ENCODE data around the gene CCDC14. TPM values are rescaled to one million over a fixed set of nuclear protein-coding genes. Genes with fewer than 3 reads are reported as not detected.
"Not testable (repeated sequence)": the region's sequence is repeated elsewhere in the genome, so short reads cannot be mapped to it uniquely, and the experiment has no call there.

The CCDC14 gene
- total and polyA plus RNA-seq, 7 donors, result 3.5 to 7.3 (median 5.6) TPM

- DNase-seq, result no peak
- no peak for ATAC-seq
Observed at GRCh38 chr3:123984350-123984749, 23.3 kb upstream of the CCDC14 start.

GRCh38 chr3:123981317-123981716 lies 20.3 kb upstream of the CCDC14 start:
- H3K27ac ChIP-seq, H3K4me1 ChIP-seq: not testable (repeated sequence)
- intact Hi-C loops (cut with DNase I), result loop anchor here in 1 of 2 donors (10.0 kb wide), 1 partner anchor 97 kb away; the partner anchor contains the start of gene MYLK

More at GRCh38 chr3:123984350-123984749, 23.3 kb upstream of the CCDC14 start:
- Histone ChIP-seq H3K4me3 (no peak overlapping the region), H3K27me3 (ENCODE audit: insufficient read depth in 3 of 3, low read length in 2 of 3) (peaks cover 0 to 33% (median 0%) of the 10 kb centered on the region in 3 donors), H3K4me1 (no peaks in the 10 kb centered on the region), H3K9me3 (no peaks in the 10 kb centered on the region), H3K27ac (no peak overlapping the region), H3K36me3 (ENCODE audit: insufficient read depth in 1 of 2, low read depth in 1 of 2) (no peaks in the 10 kb centered on the region)
- intact Hi-C loops (cut with DNase I), result loop anchor here in 1 of 2 donors (10.0 kb wide), 1 partner anchor 100 kb away; the partner anchor contains the start of gene MYLK
- TF ChIP-seq CTCF (IDR thresholded peaks at IDR 0.05), result no peak
- 84 to 94% (median 90%) methylated on average over 1 of the region's 1 CpG for WGBS, 3 donors

GRCh38 chr3:123980539-123980938 lies 19.5 kb upstream of the CCDC14 start:
- Histone ChIP-seq H3K27me3 (ENCODE audit: insufficient read depth in 3 of 3, low read length in 2 of 3) (peaks cover 0 to 33% (median 0%) of the 10 kb centered on the region in 3 donors), H3K4me3 (peak overlapping the region; percentile 32), H3K4me1 (no peaks in the 10 kb centered on the region), H3K9me3 (no peaks in the 10 kb centered on the region), H3K36me3 (ENCODE audit: insufficient read depth in 1 of 2, low read depth in 1 of 2) (no peaks in the 10 kb centered on the region), H3K27ac (no peak overlapping the region)
- no peak for DNase-seq
- WGBS, 3 donors, result 67 to 76% (median 74%) methylated on average over 4 of the region's 4 CpGs
- no peak for ATAC-seq
- intact Hi-C loops (cut with DNase I), result loop anchor here in 1 of 2 donors (10.0 kb wide), 1 partner anchor 96 kb away; the partner anchor contains the start of gene MYLK
- TF ChIP-seq CTCF (IDR thresholded peaks at IDR 0.05), result no peak

More at GRCh38 chr3:123981317-123981716, 20.3 kb upstream of the CCDC14 start:
- H3K4me3 ChIP-seq; ATAC-seq; H3K9me3 ChIP-seq; H3K36me3 ChIP-seq (ENCODE audit: insufficient read depth in 1 of 2, low read depth in 1 of 2); DNase-seq: not testable (repeated sequence)
- peaks cover 0 to 33% (median 0%) of the 10 kb centered on the region in 3 donors for H3K27me3 ChIP-seq (ENCODE audit: insufficient read depth in 3 of 3, low read length in 2 of 3)
- 84 to 92% (median 86%) methylated on average over 4 of the region's 4 CpGs for WGBS, 3 donors

- intact Hi-C loops (cut with DNase I), result loop anchor here in 1 of 2 donors (10.0 kb wide), 1 partner anchor 95 kb away; the partner anchor contains the start of gene MYLK
- WGBS, 3 donors, result 8 to 14% (median 10%) methylated on average over 24 to 27 of the region's 29 CpGs
- DNase-seq, result peak; percentile 15 to 56
Observed at GRCh38 chr3:123979525-123980501, 18.8 kb upstream of the CCDC14 start.

GRCh38 chr3:123976904-123977303 lies 15.9 kb upstream of the CCDC14 start:
- intact Hi-C loops (cut with DNase I); H3K9me3 ChIP-seq; H3K4me3 ChIP-seq; H3K4me1 ChIP-seq; H3K36me3 ChIP-seq (ENCODE audit: insufficient read depth in 1 of 2, low read depth in 1 of 2); H3K27ac ChIP-seq; ATAC-seq; DNase-seq: not testable (repeated sequence)
- peaks cover 0 to 18% (median 0%) of the 10 kb centered on the region in 3 donors for H3K27me3 ChIP-seq (ENCODE audit: insufficient read depth in 3 of 3, low read length in 2 of 3)
- 84 to 88% (median 86%) methylated on average over 6 to 7 of the region's 7 CpGs for WGBS, 3 donors

More at GRCh38 chr3:123979525-123980501, 18.8 kb upstream of the CCDC14 start:
- peaks cover 0 to 33% (median 0%) of the 10 kb centered on the region in 3 donors for H3K27me3 ChIP-seq (ENCODE audit: insufficient read depth in 3 of 3, low read length in 2 of 3)
- H3K9me3 ChIP-seq; H3K27ac ChIP-seq; H3K36me3 ChIP-seq (ENCODE audit: insufficient read depth in 1 of 2, low read depth in 1 of 2); H3K4me1 ChIP-seq: not testable (repeated sequence)
- peak overlapping the region; percentile 32 for H3K4me3 ChIP-seq
- peak; percentile 85 to 97 (median 90) for ATAC-seq
- peak; percentile 70 for TF ChIP-seq CTCF (IDR thresholded peaks at IDR 0.05)

- H3K27me3 ChIP-seq (ENCODE audit: insufficient read depth in 3 of 3, low read length in 2 of 3), result peaks cover 0 to 13% (median 0%) of the 10 kb centered on the region in 3 donors
- H3K4me1 ChIP-seq; H3K36me3 ChIP-seq (ENCODE audit: insufficient read depth in 1 of 2, low read depth in 1 of 2); ATAC-seq; H3K4me3 ChIP-seq; intact Hi-C loops (cut with DNase I); DNase-seq; H3K27ac ChIP-seq; H3K9me3 ChIP-seq: not testable (repeated sequence)
- WGBS, 3 donors, result 73 to 82% (median 79%) methylated on average over 4 of the region's 4 CpGs
Observed at GRCh38 chr3:123976181-123976898, 15.3 kb upstream of the CCDC14 start.

- intact Hi-C loops (cut with DNase I); H3K27ac ChIP-seq; H3K36me3 ChIP-seq (ENCODE audit: insufficient read depth in 1 of 2, low read depth in 1 of 2); H3K9me3 ChIP-seq; H3K27me3 ChIP-seq (ENCODE audit: insufficient read depth in 3 of 3, low read length in 2 of 3); H3K4me3 ChIP-seq; H3K4me1 ChIP-seq; DNase-seq; ATAC-seq: not testable (repeated sequence)
- 71 to 84% (median 71%) methylated on average over 4 to 5 of the region's 7 CpGs for WGBS, 3 donors
Observed at GRCh38 chr3:123975030-123975429, 14.0 kb upstream of the CCDC14 start.
